ENCODE data around the gene TPMT.

GRCh38 chr6:18122128-18123093, 32.5 kb downstream of the TPMT start, which contains the start of gene NHLRC1:
- no peak for TF ChIP-seq EZH2 (IDR thresholded peaks at IDR 0.05; ENCODE audit: borderline replicate concordance, low read depth, low read length, poor library complexity, severe bottlenecking)
- TF ChIP-seq, protein P1, sequence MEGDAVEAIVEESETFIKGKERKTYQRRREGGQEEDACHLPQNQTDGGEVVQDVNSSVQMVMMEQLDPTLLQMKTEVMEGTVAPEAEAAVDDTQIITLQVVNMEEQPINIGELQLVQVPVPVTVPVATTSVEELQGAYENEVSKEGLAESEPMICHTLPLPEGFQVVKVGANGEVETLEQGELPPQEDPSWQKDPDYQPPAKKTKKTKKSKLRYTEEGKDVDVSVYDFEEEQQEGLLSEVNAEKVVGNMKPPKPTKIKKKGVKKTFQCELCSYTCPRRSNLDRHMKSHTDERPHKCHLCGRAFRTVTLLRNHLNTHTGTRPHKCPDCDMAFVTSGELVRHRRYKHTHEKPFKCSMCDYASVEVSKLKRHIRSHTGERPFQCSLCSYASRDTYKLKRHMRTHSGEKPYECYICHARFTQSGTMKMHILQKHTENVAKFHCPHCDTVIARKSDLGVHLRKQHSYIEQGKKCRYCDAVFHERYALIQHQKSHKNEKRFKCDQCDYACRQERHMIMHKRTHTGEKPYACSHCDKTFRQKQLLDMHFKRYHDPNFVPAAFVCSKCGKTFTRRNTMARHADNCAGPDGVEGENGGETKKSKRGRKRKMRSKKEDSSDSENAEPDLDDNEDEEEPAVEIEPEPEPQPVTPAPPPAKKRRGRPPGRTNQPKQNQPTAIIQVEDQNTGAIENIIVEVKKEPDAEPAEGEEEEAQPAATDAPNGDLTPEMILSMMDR (conservative IDR thresholded peaks at IDR 0.05; ENCODE audit: low read depth, low read length) = peak; percentile 96
